Fibroblast of the aortic adventitia (primary cell): ENCODE results near the gene RRAS2. TPM values are rescaled to one million over a fixed set of nuclear protein-coding genes. Genes with fewer than 3 reads are reported as not detected.

Experiments used
- DNase-seq: peaks from one replicate; pipeline ENCODE4 v3.0.0-alpha.2; 2010; ENCODE audit warnings: low read depth
- H3K4me3 ChIP-seq: 2 replicates; pipeline ENCODE4 v1.5.1; 2011; ENCODE audit warnings: low read depth, mild to moderate bottlenecking, control low read depth, low read length, moderate library complexity
- total RNA-seq: library from RNA; depleted of rRNA; stranded (reverse); fragments of >200 nt; gene quantifications from 2 replicates; pipeline ENCODE4 v1.2.3, GENCODE V29; 2012; ENCODE audit warnings: low replicate concordance
- TF ChIP-seq, protein P1 (sequence below): IDR thresholded peaks from 2 replicates; pipeline ENCODE4 v1.5.1; 2011; ENCODE audit warnings: mild to moderate bottlenecking, low read length, control low read depth, inconsistent platforms; ENCODE audit not compliant: insufficient read depth

Gene RRAS2
- total RNA-seq, 1 donor: 95.6 TPM

DNA sequence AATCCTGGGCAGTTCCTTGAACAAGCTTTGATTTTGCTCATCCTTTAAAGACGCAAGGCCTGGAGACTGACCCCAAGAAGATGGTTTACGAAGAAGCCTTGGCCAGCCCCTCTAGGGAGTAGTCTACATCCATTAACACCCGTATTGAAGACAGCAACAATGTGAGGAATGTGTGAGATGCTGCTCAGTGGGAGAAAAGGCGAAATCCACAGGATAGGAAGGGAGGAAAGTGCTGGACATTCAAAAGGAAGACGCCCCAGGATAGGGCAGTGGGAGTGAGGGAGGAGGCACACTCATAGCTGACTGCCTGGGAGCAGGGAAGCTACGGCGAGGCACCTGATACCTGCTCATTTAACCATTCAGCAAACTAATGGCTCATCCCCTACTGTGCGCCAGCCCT is 114.1 kb downstream of the RRAS2 start:
- TF ChIP-seq, protein P1, sequence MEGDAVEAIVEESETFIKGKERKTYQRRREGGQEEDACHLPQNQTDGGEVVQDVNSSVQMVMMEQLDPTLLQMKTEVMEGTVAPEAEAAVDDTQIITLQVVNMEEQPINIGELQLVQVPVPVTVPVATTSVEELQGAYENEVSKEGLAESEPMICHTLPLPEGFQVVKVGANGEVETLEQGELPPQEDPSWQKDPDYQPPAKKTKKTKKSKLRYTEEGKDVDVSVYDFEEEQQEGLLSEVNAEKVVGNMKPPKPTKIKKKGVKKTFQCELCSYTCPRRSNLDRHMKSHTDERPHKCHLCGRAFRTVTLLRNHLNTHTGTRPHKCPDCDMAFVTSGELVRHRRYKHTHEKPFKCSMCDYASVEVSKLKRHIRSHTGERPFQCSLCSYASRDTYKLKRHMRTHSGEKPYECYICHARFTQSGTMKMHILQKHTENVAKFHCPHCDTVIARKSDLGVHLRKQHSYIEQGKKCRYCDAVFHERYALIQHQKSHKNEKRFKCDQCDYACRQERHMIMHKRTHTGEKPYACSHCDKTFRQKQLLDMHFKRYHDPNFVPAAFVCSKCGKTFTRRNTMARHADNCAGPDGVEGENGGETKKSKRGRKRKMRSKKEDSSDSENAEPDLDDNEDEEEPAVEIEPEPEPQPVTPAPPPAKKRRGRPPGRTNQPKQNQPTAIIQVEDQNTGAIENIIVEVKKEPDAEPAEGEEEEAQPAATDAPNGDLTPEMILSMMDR: no peak
- no peak for DNase-seq

DNA sequence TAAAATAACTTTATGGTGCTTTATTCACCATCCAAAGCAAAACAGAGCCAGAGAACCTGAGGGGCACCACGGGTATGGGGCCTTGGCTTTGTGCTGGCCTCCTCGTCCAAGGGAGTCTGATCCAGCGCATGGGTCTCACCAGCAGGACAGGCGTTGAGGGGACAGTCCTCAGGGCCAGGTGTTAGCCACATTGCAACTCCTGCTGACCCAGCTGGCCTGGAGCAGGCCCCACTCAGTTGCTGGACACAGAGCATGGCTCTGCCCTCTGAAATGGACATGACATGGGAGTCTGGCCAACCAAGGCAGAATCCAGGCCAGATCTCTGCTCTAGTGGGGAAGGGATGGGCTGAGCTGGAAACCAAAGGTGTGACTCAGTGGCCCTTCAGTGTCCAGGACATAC is 116.2 kb downstream of the RRAS2 start:
- DNase-seq: no peak
- H3K4me3 ChIP-seq: no peak overlapping the region
- TF ChIP-seq, protein P1: no peak

More for the DNA sequence above, 114.1 kb downstream of the RRAS2 start:
- H3K4me3 ChIP-seq: no peak overlapping the region

- TF ChIP-seq, protein P1: no peak
- DNase-seq: no peak
- no peak overlapping the region for H3K4me3 ChIP-seq
These were observed 116.8 kb downstream of the RRAS2 start for GRCh38 chr11:14242187-14242586.

DNA sequence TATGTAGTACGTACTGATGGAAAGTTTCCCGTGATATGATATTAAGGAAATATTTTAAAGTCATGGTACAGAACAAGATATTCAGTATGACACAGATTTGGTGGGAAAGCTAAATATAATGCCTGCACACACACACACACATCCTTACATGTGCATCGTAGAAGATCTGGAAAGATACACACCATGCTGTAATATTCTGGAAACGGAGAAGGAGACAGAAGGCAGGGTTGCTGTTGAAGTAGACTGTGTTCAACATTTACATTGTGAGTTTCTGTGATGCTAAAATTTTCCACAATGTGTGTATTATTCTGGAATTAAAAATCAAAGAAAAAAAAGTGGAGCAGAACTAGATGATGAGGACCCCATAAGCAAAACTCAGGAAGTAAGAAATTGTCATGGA is 118.0 kb downstream of the RRAS2 start:
- H3K4me3 ChIP-seq: no peak overlapping the region
- no peak for DNase-seq
- TF ChIP-seq, protein P1: no peak

DNA sequence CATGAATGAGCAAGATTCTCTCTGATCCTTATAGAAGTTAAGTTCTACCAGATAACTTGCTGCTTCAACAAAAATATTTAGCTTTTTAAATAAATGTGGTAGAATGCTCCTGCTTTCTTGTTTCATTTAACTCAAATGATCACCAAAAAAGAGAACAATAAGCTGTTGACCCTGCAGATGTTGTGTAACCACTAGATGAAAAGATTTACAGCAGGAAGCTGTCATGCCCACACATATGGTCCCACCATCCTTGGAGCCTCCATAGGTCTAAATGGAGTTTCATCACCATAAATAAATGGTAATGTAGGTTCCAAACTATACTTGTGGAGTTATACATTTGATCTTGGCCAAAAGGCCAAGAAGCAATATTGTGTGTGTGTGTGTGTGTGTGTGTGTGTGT is 118.8 kb downstream of the RRAS2 start:
- DNase-seq: no peak
- TF ChIP-seq, protein P1: no peak
- H3K4me3 ChIP-seq: no peak overlapping the region

DNA sequence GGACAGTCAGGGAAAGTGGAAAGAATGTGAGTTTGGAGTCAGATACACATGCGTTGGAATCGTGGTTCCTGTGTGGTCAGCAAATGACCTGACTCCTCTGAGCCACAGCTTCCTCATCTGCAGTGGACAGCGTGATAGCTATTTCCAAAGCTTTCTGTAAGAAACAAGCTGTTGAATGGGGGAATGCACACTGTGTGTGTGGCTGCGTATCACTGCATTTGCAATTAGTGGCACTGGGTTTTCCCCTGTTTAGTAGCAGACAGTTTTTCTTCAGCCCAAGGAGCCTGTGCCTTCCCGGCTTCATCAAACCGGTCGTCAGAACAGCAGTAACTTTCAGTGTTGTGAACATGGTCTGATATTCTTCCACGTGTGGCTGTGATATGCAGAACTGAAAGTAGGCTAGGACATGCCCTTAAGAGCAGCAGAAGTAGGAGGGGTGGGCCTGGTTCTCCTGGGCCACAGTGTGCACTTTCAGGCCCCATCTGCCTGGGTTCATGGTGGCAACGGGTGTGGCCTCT is 121.5 kb downstream of the RRAS2 start:
- TF ChIP-seq, protein P1: no peak
- no peak for DNase-seq
- H3K4me3 ChIP-seq: no peak overlapping the region

DNA sequence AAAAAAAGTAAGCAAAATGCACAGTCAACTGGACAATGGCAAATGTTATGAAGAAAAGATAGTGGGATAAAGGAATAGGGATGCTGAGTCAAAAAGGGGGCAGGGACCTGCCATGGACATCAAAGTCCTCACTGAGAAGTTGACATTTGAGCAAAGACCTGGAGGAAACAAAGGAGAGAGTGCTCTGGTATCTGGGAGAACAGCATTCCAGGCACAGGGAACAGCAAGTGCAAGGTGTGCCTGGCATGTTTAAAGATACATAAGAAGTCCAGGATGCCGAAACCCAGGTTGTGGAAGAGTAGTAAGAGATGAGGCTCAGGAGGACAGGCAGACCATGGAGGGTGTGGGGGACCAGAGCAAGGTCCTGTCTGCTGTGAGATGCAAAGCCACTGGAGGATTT is 123.3 kb downstream of the RRAS2 start:
- DNase-seq: no peak
- H3K4me3 ChIP-seq: no peak overlapping the region
- TF ChIP-seq, protein P1: no peak
